ENCODE results near the gene LDB3. TPM values are rescaled to one million over a fixed set of nuclear protein-coding genes. Genes with fewer than 3 reads are reported as not detected.

Gene LDB3
- total and polyA plus RNA-seq, 9 of the 15 experiments (the other 6 are each of a cell fraction or from before 2014, with no cell fraction given): 0.03 TPM; not detected in 8

GRCh38 chr10:86775056-86775869, 107.0 kb downstream of the LDB3 start (continued):
- TF ChIP-seq JUND (IDR thresholded peaks at IDR 0.05; ENCODE audit: borderline replicate concordance, low read depth, low read length): peak; percentile 78
- peak; percentile 70; the same call in 1 of the 3 replicates for TF ChIP-seq JUND (tag; IDR thresholded peaks at IDR 0.05; ENCODE audit: borderline replicate concordance, low read depth, low read length)
- no peak for TF ChIP-seq SRSF9 (IDR thresholded peaks at IDR 0.05; ENCODE audit: borderline replicate concordance, low read depth, low read length)
- TF ChIP-seq, protein P1, sequence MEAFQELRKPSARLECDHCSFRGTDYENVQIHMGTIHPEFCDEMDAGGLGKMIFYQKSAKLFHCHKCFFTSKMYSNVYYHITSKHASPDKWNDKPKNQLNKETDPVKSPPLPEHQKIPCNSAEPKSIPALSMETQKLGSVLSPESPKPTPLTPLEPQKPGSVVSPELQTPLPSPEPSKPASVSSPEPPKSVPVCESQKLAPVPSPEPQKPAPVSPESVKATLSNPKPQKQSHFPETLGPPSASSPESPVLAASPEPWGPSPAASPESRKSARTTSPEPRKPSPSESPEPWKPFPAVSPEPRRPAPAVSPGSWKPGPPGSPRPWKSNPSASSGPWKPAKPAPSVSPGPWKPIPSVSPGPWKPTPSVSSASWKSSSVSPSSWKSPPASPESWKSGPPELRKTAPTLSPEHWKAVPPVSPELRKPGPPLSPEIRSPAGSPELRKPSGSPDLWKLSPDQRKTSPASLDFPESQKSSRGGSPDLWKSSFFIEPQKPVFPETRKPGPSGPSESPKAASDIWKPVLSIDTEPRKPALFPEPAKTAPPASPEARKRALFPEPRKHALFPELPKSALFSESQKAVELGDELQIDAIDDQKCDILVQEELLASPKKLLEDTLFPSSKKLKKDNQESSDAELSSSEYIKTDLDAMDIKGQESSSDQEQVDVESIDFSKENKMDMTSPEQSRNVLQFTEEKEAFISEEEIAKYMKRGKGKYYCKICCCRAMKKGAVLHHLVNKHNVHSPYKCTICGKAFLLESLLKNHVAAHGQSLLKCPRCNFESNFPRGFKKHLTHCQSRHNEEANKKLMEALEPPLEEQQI (IDR thresholded peaks at IDR 0.05): 0 out of 2 replicates have a peak, but pooled peaks have one; percentile 35
- TF ChIP-seq ZNF395 (CRISPR knock-in tag; IDR thresholded peaks at IDR 0.05): no peak
- peak; percentile 87 for TF ChIP-seq CBFA2T3 (IDR thresholded peaks at IDR 0.05)
- peak; percentile 53; the same call in 1 of the 2 replicates for TF ChIP-seq JUN (IDR thresholded peaks at IDR 0.05; ENCODE audit: borderline replicate concordance, low read depth, low read length)
- TF ChIP-seq JUN (CRISPR knock-in tag; IDR thresholded peaks at IDR 0.05; ENCODE audit: borderline replicate concordance): no peak
- TF ChIP-seq SMAD4 (CRISPR knock-in tag; conservative IDR thresholded peaks at IDR 0.05): peak; percentile 76
- TF ChIP-seq FOXM1 (IDR thresholded peaks at IDR 0.05; ENCODE audit: low read depth): peak; percentile 31; the same call in 1 of the 2 replicates
- TF ChIP-seq FOXM1 (CRISPR knock-in tag; IDR thresholded peaks at IDR 0.05; ENCODE audit: low read depth): no peak
- TF ChIP-seq ZNF224 (CRISPR knock-in tag; IDR thresholded peaks at IDR 0.05): no peak
- peak; percentile 49; the same call in 1 of the 2 replicates for TF ChIP-seq SOX6 (IDR thresholded peaks at IDR 0.05)
